T-helper 1 cell treated with Interleukin-12 subunit alpha and Interleukin-12 subunit beta and Interleukin-4 antibody, amounts not matched to agents 30 μg/mL and 1 μg/mL, for 36 hours (primary cell): ENCODE measurements around the gene CCDC85A.

Experiments used
- H3K27ac Mint-ChIP-seq: one replicate; pipeline ENCODE4 v1.8.0; 2021; ENCODE audit warnings: mild to moderate bottlenecking, mixed read lengths
- H3K27me3 Mint-ChIP-seq: one replicate; pipeline ENCODE4 v1.8.0; 2021; ENCODE audit warnings: low read depth, mixed read lengths
- H3K36me3 Mint-ChIP-seq: one replicate; pipeline ENCODE4 v1.8.0; 2021; ENCODE audit warnings: low read depth, mixed read lengths
- H3K4me1 Mint-ChIP-seq: one replicate; pipeline ENCODE4 v1.8.0; 2021; ENCODE audit warnings: low read depth, mixed read lengths
- H3K4me3 Mint-ChIP-seq: one replicate; pipeline ENCODE4 v1.8.0; 2021; ENCODE audit warnings: mild to moderate bottlenecking, moderate library complexity, mixed read lengths
- H3K9me3 Mint-ChIP-seq: one replicate; pipeline ENCODE4 v1.8.0; 2021; ENCODE audit warnings: mixed read lengths

The CCDC85A gene

GRCh38 chr2:56208380-56208779 lies 24.6 kb downstream of the CCDC85A start:
- Mint-ChIP-seq H3K36me3 (no peaks in the 10 kb centered on the region), H3K4me1 (no peaks in the 10 kb centered on the region), H3K9me3 (no peaks in the 10 kb centered on the region), H3K4me3 (no peak overlapping the region), H3K27me3 (no peaks in the 10 kb centered on the region), H3K27ac (no peak overlapping the region)

- Mint-ChIP-seq H3K27ac (no peak overlapping the region), H3K4me1 (no peaks in the 10 kb centered on the region), H3K27me3 (no peaks in the 10 kb centered on the region), H3K9me3 (no peaks in the 10 kb centered on the region), H3K4me3 (no peak overlapping the region), H3K36me3 (no peaks in the 10 kb centered on the region)
These were observed 25.9 kb downstream of the CCDC85A start for GRCh38 chr2:56209701-56210100.

- Mint-ChIP-seq H3K27me3 (no peaks in the 10 kb centered on the region), H3K4me3 (no peak overlapping the region), H3K27ac (no peak overlapping the region), H3K4me1 (no peaks in the 10 kb centered on the region), H3K36me3 (no peaks in the 10 kb centered on the region), H3K9me3 (no peaks in the 10 kb centered on the region)
These were observed 26.5 kb downstream of the CCDC85A start for GRCh38 chr2:56210291-56210690.

DNA sequence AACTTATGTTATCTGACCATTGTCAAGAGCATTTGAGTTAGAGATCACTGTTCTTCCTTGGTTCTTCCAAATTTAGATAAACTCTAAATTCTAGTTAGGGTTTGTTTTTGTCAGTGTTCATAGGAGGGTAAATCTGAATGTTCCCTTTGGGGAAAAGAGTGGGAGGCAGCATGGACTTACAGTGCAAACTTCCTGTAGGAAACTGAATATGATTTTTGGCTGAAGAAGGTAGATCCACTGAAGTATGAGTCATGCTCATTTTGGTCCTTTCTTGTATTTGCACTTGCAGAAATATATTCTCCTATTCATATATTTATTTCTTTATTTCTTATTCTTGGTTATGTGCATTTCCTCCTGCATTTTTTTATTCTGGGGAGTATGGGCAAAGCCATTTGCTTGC lies 27.3 kb downstream of the CCDC85A start:
- no peaks in the 10 kb centered on the region for H3K36me3 Mint-ChIP-seq
- H3K27ac Mint-ChIP-seq, result no peak overlapping the region
- no peaks in the 10 kb centered on the region for H3K4me1 Mint-ChIP-seq
- H3K9me3 Mint-ChIP-seq, result no peaks in the 10 kb centered on the region
- no peaks in the 10 kb centered on the region for H3K27me3 Mint-ChIP-seq
- no peak overlapping the region for H3K4me3 Mint-ChIP-seq

DNA sequence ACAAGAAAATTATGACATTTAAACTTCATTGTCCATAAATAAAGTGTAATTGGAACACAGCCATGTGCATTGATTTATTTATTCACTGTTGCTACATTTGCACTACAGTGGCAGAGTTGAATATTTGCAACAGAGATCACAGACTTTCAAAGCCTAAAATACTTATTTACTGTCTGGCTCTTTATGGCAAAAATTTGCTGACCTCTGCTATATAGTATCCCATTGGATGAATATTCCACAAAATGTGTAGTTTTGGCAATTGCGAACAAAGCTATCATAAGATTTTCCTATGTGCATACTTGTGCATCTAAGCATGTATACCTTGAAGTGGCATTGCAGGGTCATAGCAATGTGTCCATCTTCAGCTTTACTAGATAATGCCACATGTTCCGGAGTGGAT lies 32.1 kb downstream of the CCDC85A start:
- H3K27me3 Mint-ChIP-seq, result no peaks in the 10 kb centered on the region
- no peaks in the 10 kb centered on the region for H3K4me1 Mint-ChIP-seq
- no peaks in the 10 kb centered on the region for H3K36me3 Mint-ChIP-seq
- H3K9me3 Mint-ChIP-seq, result no peaks in the 10 kb centered on the region
- H3K4me3 Mint-ChIP-seq, result no peak overlapping the region
- no peak overlapping the region for H3K27ac Mint-ChIP-seq

DNA sequence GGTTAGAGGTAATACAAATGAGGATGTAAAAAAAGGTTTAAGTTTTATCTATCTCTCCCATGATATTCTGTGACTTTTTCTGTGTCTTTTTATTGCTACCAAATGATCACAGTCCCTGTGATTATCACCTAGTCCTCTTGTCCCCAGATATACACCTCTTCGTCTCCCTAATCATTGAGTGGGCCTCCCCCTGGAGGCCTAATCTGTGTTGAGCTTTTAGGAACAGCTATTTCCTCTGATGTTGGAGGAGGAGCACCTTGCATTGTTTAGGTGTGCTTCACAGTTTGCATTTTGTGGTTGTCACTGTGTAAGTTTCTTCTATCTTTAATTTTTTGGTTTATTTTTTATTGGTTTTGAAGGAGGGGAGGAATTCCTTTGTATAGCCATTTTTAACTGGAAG lies 33.3 kb downstream of the CCDC85A start:
- no peak overlapping the region for H3K4me3 Mint-ChIP-seq
- H3K27ac Mint-ChIP-seq, result no peak overlapping the region
- no peaks in the 10 kb centered on the region for H3K9me3 Mint-ChIP-seq
- H3K36me3 Mint-ChIP-seq, result no peaks in the 10 kb centered on the region
- no peaks in the 10 kb centered on the region for H3K27me3 Mint-ChIP-seq
- H3K4me1 Mint-ChIP-seq, result no peaks in the 10 kb centered on the region

- no peak overlapping the region for H3K27ac Mint-ChIP-seq
- no peaks in the 10 kb centered on the region for H3K27me3 Mint-ChIP-seq
- no peaks in the 10 kb centered on the region for H3K9me3 Mint-ChIP-seq
- H3K4me3 Mint-ChIP-seq, result no peak overlapping the region
- H3K36me3 Mint-ChIP-seq, result no peaks in the 10 kb centered on the region
- no peaks in the 10 kb centered on the region for H3K4me1 Mint-ChIP-seq
These were observed 38.7 kb downstream of the CCDC85A start for GRCh38 chr2:56222481-56222880.

DNA sequence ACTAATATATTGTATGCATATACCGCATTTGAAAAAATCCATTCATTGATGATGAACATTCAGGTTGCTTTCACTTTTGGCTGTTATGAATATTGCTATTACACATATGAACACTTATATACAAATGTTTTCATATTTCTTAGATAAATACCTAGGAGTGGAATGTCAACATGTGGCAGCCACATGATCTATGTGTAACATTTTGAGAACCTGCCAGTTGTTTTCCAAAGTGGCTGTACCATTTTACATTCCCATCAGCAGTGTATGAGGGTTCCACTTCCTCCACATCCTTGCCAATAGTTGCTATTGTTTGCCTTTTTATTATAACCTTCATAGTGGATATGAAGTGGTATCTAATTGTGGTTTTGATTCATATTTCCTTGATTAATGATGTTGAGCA lies 40.5 kb downstream of the CCDC85A start:
- H3K27me3 Mint-ChIP-seq, result no peaks in the 10 kb centered on the region
- H3K9me3 Mint-ChIP-seq, result no peaks in the 10 kb centered on the region
- H3K27ac Mint-ChIP-seq, result no peak overlapping the region
- no peaks in the 10 kb centered on the region for H3K4me1 Mint-ChIP-seq
- no peaks in the 10 kb centered on the region for H3K36me3 Mint-ChIP-seq
- no peak overlapping the region for H3K4me3 Mint-ChIP-seq

DNA sequence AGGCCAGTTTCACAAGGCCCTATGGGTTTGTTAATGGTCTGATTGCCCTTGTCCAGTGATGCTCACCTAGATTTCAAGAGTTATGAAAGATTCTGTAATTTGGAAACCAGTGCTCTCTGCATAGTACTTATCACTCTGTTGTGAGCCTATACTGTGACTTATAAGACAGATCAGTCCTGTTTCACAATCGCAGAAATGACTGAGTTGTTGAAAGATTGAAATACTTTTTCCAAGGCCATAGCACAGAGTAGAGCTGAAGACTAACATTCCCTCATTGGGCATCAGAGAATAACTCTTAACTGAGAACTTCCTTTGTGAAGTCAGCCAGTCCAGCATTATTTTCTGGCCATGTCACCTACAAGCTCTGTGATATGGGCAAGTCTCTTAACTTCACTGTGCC lies 44.0 kb downstream of the CCDC85A start:
- Mint-ChIP-seq H3K9me3 (no peaks in the 10 kb centered on the region), H3K27me3 (no peaks in the 10 kb centered on the region), H3K4me1 (no peaks in the 10 kb centered on the region), H3K4me3 (no peak overlapping the region), H3K36me3 (no peaks in the 10 kb centered on the region), H3K27ac (no peak overlapping the region)

DNA sequence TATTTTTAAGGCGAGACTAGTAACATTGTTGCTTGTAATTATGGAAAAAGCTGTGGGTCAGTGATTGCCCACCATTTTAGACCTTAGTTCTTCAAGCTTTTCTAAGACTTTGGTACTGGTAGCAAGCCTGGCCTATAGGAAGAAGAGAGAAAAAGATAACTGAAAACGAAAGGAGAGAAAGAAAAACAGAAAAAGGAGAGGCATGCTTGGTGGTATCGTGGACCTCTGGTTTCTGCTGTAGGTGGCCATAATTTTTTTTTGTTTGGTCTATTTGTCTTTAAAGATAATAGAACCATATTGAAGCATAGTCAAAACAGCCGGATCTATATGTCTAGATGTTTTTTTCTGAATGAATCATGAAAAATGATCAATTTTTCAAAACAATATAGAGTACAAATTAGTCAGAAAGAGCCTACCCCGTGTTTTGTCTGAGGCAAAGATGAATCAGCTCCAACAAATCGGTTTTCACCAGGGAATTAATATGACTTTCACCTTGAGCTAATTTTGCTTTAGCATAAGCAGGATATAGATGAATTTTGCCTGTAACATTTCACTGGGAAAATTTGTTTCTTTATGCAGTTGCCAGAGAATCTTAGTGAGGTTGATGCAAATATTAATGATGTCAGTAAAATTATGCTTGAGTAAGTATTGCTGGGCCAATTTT lies 45.7 kb downstream of the CCDC85A start:
- H3K27me3 Mint-ChIP-seq, result no peaks in the 10 kb centered on the region
- H3K9me3 Mint-ChIP-seq, result no peaks in the 10 kb centered on the region
- no peak overlapping the region for H3K27ac Mint-ChIP-seq
- H3K36me3 Mint-ChIP-seq, result no peaks in the 10 kb centered on the region
- no peaks in the 10 kb centered on the region for H3K4me1 Mint-ChIP-seq
- H3K4me3 Mint-ChIP-seq, result no peak overlapping the region

DNA sequence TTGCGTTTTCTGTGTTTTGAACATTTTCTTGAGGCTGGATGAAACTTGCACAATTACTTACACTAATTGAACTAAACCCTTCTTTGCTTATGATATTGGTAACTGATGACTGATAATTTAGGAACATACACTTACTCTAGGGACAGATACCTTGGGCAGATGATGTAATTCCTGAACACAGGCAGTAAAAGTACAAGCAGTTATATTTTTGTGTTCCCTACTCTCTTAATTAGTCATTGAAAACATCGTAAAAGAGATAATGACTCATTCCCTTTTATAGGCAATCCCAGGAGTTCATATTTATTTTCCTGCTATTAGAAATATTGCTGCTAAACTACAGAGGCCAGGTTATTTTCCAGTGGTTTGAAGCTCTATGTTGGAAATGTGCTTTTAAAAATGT lies 46.4 kb downstream of the CCDC85A start:
- no peak overlapping the region for H3K27ac Mint-ChIP-seq
- H3K4me1 Mint-ChIP-seq, result no peaks in the 10 kb centered on the region

GRCh38 chr2:56231361-56231760 lies 47.6 kb downstream of the CCDC85A start:
- no peak overlapping the region for H3K27ac Mint-ChIP-seq
- H3K4me3 Mint-ChIP-seq, result no peak overlapping the region
- H3K4me1 Mint-ChIP-seq, result no peaks in the 10 kb centered on the region

More for the DNA sequence above, 46.4 kb downstream of the CCDC85A start:
- Mint-ChIP-seq H3K36me3 (no peaks in the 10 kb centered on the region), H3K27me3 (no peaks in the 10 kb centered on the region), H3K4me3 (no peak overlapping the region), H3K9me3 (no peaks in the 10 kb centered on the region)

GRCh38 chr2:56232912-56233311 lies 49.1 kb downstream of the CCDC85A start:
- Mint-ChIP-seq H3K4me1 (no peaks in the 10 kb centered on the region), H3K9me3 (no peaks in the 10 kb centered on the region), H3K36me3 (no peaks in the 10 kb centered on the region), H3K27ac (no peak overlapping the region), H3K4me3 (no peak overlapping the region), H3K27me3 (no peaks in the 10 kb centered on the region)

More at GRCh38 chr2:56231361-56231760, 47.6 kb downstream of the CCDC85A start:
- H3K27me3 Mint-ChIP-seq, result no peaks in the 10 kb centered on the region
- no peaks in the 10 kb centered on the region for H3K9me3 Mint-ChIP-seq
- H3K36me3 Mint-ChIP-seq, result no peaks in the 10 kb centered on the region

DNA sequence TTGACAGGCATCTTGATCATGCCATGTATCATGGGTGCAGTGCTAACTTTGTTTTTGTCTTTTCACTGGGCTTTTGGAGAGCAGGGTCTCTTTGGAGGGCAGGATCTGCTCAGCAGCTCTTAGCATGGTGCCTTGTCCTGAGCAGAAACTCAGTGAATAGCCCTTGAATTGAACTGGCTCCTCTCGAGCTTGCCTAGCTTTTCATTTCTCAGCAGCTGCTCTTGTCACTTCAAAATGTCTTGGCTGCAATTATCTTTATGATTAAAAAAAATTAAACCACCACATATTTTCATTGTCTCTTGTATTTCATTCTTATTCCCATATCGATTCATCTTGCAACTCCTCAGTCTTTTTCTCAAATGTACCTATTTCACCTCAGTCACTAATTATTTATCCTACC lies 50.5 kb downstream of the CCDC85A start:
- Mint-ChIP-seq H3K9me3 (no peaks in the 10 kb centered on the region), H3K27me3 (no peaks in the 10 kb centered on the region), H3K4me1 (no peaks in the 10 kb centered on the region), H3K27ac (no peak overlapping the region), H3K36me3 (no peaks in the 10 kb centered on the region), H3K4me3 (no peak overlapping the region)

GRCh38 chr2:56239030-56239429 lies 55.2 kb downstream of the CCDC85A start:
- H3K27me3 Mint-ChIP-seq, result no peaks in the 10 kb centered on the region
- no peak overlapping the region for H3K27ac Mint-ChIP-seq
- no peaks in the 10 kb centered on the region for H3K4me1 Mint-ChIP-seq
- no peaks in the 10 kb centered on the region for H3K36me3 Mint-ChIP-seq
- no peak overlapping the region for H3K4me3 Mint-ChIP-seq
- peaks cover 4% of the 10 kb centered on the region for H3K9me3 Mint-ChIP-seq

GRCh38 chr2:56239437-56239836 lies 55.6 kb downstream of the CCDC85A start:
- no peaks in the 10 kb centered on the region for H3K27me3 Mint-ChIP-seq
- H3K36me3 Mint-ChIP-seq, result no peaks in the 10 kb centered on the region
- no peak overlapping the region for H3K27ac Mint-ChIP-seq
- H3K4me1 Mint-ChIP-seq, result no peaks in the 10 kb centered on the region
- H3K4me3 Mint-ChIP-seq, result no peak overlapping the region
- peaks cover 4% of the 10 kb centered on the region for H3K9me3 Mint-ChIP-seq
